ENCODE results near the gene TMEM132A.

- no peak for TF ChIP-seq POLR2A (IDR thresholded peaks at IDR 0.05)
- TF ChIP-seq CTCF (IDR thresholded peaks at IDR 0.05) = no peak
Measured at GRCh38 chr11:60960405-60960804, 36.1 kb downstream of the TMEM132A start.

Data from vagina (tissue), 2 donors.